Measurements from ENCODE around the gene POU1F1. TPM values are rescaled to one million over a fixed set of nuclear protein-coding genes. Genes with fewer than 3 reads are reported as not detected.

POU1F1 gene
- total and polyA plus RNA-seq, 2 of the 8 experiments (the other 6 are each of a cell fraction or from before 2014, with no cell fraction given), result not detected

DNA sequence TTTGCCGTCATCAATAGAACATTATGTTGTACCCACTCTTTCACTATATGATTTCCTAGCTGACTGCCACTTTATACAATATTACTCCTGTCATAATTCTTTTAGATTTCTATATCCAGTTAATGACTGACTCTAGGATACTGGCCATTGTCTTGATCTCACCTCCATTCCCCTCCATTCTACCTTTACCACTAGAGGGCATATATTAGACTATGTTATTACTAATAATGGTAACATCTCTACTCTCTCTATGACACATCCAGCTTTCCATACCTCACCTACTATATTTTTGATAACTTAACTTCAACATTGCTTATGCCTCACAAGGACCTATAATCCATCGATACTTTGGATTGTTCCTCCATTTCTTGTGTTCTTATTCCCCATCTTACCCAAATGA, 31.4 kb upstream of the POU1F1 start:
- Histone ChIP-seq H3K36me3 (ENCODE audit: control insufficient read depth in 2 of 4, insufficient read depth in 4 of 4, low read length in 3 of 4) (no peaks in the 10 kb centered on the region), H3K23ac (ENCODE audit: insufficient read length) (no peak overlapping the region), H4K20me1 (replicated peaks in 1 of 2; ENCODE audit: control insufficient read depth in 1 of 2, insufficient read depth in 2 of 2, low read length in 2 of 2) (no peaks in the 10 kb centered on the region), H2BK120ac (replicated peaks; ENCODE audit: low read depth, low read length) (no peak overlapping the region), H4K8ac (ENCODE audit: extremely low read depth, insufficient read depth, low read length) (no peak overlapping the region), H3K27ac (ENCODE audit: low read depth, low read length) (no peak overlapping the region), H2BK20ac (ENCODE audit: low read length) (no peak overlapping the region), H2BK5ac (ENCODE audit: low read depth, low read length) (no peak overlapping the region), H3K27me3 (replicated peaks in 1 of 4; ENCODE audit: control insufficient read depth in 3 of 4, extremely low read depth in 1 of 4, insufficient read depth in 3 of 4, low read length in 3 of 4) (no peaks in the 10 kb centered on the region), H4K5ac (ENCODE audit: insufficient read length, low read depth, low read length) (no peak overlapping the region), H2BK15ac (ENCODE audit: low read length) (no peak overlapping the region), H3K23me2 (ENCODE audit: low read depth, low read length) (no peaks in the 10 kb centered on the region), H3K9me3 (ENCODE audit: insufficient read depth in 2 of 2, low read depth in 1 of 2, low read length in 1 of 2) (no peaks in the 10 kb centered on the region), H4K91ac (replicated peaks; ENCODE audit: insufficient read length, low read length) (no peak overlapping the region), H2AFZ (ENCODE audit: low read length) (0 out of 2 replicates have a peak overlapping the region, but pooled peaks have one; percentile 39), H3K79me2 (ENCODE audit: control insufficient read depth in 1 of 2, insufficient read depth in 2 of 2, low read length in 2 of 2) (no peaks in the 10 kb centered on the region), H2BK12ac (ENCODE audit: low read depth, low read length) (no peak overlapping the region), H3K14ac (ENCODE audit: insufficient read length) (no peak overlapping the region), H3K56ac (replicated peaks; ENCODE audit: insufficient read length, low read depth, low read length) (no peak overlapping the region), H3K4ac (replicated peaks; ENCODE audit: insufficient read length, low read depth, low read length) (no peak overlapping the region), H3K9ac (replicated peaks in 1 of 4; ENCODE audit: extremely low read depth in 1 of 4, low read depth in 3 of 4, low read length in 3 of 4) (no peak overlapping the region), H3K18ac (ENCODE audit: extremely low read depth, low read length) (no peak overlapping the region), H3K4me3 (ENCODE audit: extremely low read depth in 1 of 4, insufficient read depth in 2 of 4, low read depth in 3 of 4, low read length in 4 of 4) (no peak overlapping the region), H3K79me1 (ENCODE audit: low read depth, low read length) (no peaks in the 10 kb centered on the region), H3K4me1 (replicated peaks in 1 of 4; ENCODE audit: control insufficient read depth in 3 of 4, insufficient read depth in 4 of 4, low read length in 3 of 4) (peaks cover 0 to 5% (median 1%) of the 10 kb centered on the region in 4 experiments; a peak in 2 of 7 replicates), H3K4me2 (ENCODE audit: insufficient read depth in 1 of 2, low read depth in 2 of 2, low read length in 2 of 2) (no peak overlapping the region), H2AK5ac (ENCODE audit: low read depth, low read length) (no peak overlapping the region)
- DNase-seq (ENCODE audit: low read depth in 1 of 2, low spot score in 2 of 2) (no peak), FAIRE-seq (no peak)
- 89% methylated on average over 2 of the region's 2 CpGs; no CpG with 5 or more reads in 1 of the 2 experiments for WGBS, 2 experiments (ENCODE audit: extremely low coverage in 1 of 2, insufficient coverage in 1 of 2, insufficient read length in 1 of 2, insufficient replicate concordance in 2 of 2, low coverage in 1 of 2, low lambda C conversion rate in 2 of 2, missing lambda C conversion rate in 1 of 2)
- TF ChIP-seq, protein P1, sequence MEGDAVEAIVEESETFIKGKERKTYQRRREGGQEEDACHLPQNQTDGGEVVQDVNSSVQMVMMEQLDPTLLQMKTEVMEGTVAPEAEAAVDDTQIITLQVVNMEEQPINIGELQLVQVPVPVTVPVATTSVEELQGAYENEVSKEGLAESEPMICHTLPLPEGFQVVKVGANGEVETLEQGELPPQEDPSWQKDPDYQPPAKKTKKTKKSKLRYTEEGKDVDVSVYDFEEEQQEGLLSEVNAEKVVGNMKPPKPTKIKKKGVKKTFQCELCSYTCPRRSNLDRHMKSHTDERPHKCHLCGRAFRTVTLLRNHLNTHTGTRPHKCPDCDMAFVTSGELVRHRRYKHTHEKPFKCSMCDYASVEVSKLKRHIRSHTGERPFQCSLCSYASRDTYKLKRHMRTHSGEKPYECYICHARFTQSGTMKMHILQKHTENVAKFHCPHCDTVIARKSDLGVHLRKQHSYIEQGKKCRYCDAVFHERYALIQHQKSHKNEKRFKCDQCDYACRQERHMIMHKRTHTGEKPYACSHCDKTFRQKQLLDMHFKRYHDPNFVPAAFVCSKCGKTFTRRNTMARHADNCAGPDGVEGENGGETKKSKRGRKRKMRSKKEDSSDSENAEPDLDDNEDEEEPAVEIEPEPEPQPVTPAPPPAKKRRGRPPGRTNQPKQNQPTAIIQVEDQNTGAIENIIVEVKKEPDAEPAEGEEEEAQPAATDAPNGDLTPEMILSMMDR (IDR thresholded peaks at IDR 0.05; ENCODE audit: control extremely low read depth in 1 of 3, insufficient read depth in 1 of 3, low read depth in 1 of 3, low read length in 3 of 3), result peak in 1 of 3 experiments; percentile 44; a peak in 2 of 4 replicates
- TF ChIP-seq SRF (IDR thresholded peaks at IDR 0.05; ENCODE audit: low read depth, low read length) (no peak), SIRT6 (IDR thresholded peaks at IDR 0.05; ENCODE audit: low read length) (no peak)
- POLR2A ChIA-PET (ENCODE audit: partially characterized antibody), result no interaction called here
- CTCF ChIA-PET (ENCODE audit: partially characterized antibody), result interaction anchor here (0.7 to 1.1 kb wide), 4 partner anchors 10 to 328 kb away, joined by 3 read pairs; no protein-coding TSS in a partner anchor
